Stomach (tissue), 9 donors: ENCODE results near the gene DCDC1. TPM values are rescaled to one million over a fixed set of nuclear protein-coding genes. Genes with fewer than 3 reads are reported as not detected.
"Not testable (repeated sequence)": the region's sequence is repeated elsewhere in the genome, so short reads cannot be mapped to it uniquely, and the experiment has no call there.

Experiments used
- DNase-seq, 2 donors: peaks; one replicate each; pipeline versions ENCODE4 v3.0.0 to v3.0.0-alpha.2; 2013 to 2019
- H3K27ac ChIP-seq, 5 donors: fragments of 200-600 bp in 4 of 5; sonication (generic) in 4 of 5; one replicate each; pipeline ENCODE4 v1.5.1; 2013 to 2019; ENCODE audit warnings: mild to moderate bottlenecking in 1 of 5, moderate library complexity in 1 of 5
- H3K27me3 ChIP-seq, 3 donors: fragments of 200-600 bp; sonication (generic); one replicate each; pipeline ENCODE4 v1.5.1; 2017 to 2019; ENCODE audit warnings: mixed run types in 1 of 3
- H3K36me3 ChIP-seq, 4 donors: fragments of 200-600 bp; sonication (generic); 1 replicate in 3 of 4; 2 replicates in 1 of 4; pipeline ENCODE4 v1.5.1; 2016 to 2019
- H3K4me1 ChIP-seq, 4 donors: fragments of 200-600 bp; sonication (generic); one replicate each; pipeline ENCODE4 v1.5.1; 2016 to 2019
- H3K4me3 ChIP-seq, 4 donors: fragments of 200-600 bp; sonication (generic) in 3 of 4; one replicate each; pipeline ENCODE4 v1.5.1; 2016 to 2019; ENCODE audit warnings: mild to moderate bottlenecking in 1 of 4
- H3K9me3 ChIP-seq, 4 donors: fragments of 200-600 bp; sonication (generic); one replicate each; pipeline ENCODE4 v1.5.1; 2016 to 2019
- CTCF ChIP-seq, 7 experiments: fragments of 450-650 bp in 4 of 7; fragments of 200-600 bp in 3 of 7; sonication (generic) in 3 of 7; IDR thresholded peaks; one replicate each; pipeline ENCODE4 v1.5.1; 2016 to 2019; ENCODE audit warnings: antibody characterized with exemption in 7 of 7, control low read depth in 2 of 7, mild to moderate bottlenecking in 1 of 7
- EP300 ChIP-seq: sonication (generic); formaldehyde crosslinking; IDR thresholded peaks from one replicate; pipeline ENCODE4 v1.6.1; 2017; ENCODE audit warnings: antibody characterized with exemption
- POLR2A ChIP-seq, 4 donors: fragments of 450-650 bp; IDR thresholded peaks; one replicate each; pipeline ENCODE4 v1.6.1; 2016; ENCODE audit warnings: antibody characterized with exemption in 4 of 4, control low read depth in 2 of 4, mild to moderate bottlenecking in 1 of 4, moderate library complexity in 1 of 4
- POLR2AphosphoS5 ChIP-seq, 3 donors: sonication (generic); formaldehyde crosslinking; IDR thresholded peaks; one replicate each; pipeline ENCODE4 v1.6.1; 2016; ENCODE audit warnings: antibody characterized with exemption in 3 of 3
- WGBS, 5 donors: extraction: QIAGEN DNeasy Blood & Tissue Kit in 3 of 5; methylation state at CpG; one replicate each; pipeline versions ENCODE4 v1.1.5 to v1.1.7; 2013 to 2018; 5-methylcytosine and 5-hydroxymethylcytosine counted together
- intact Hi-C: fragments of 100-400 bp; cut with DNase I; formaldehyde crosslinking; loops from one replicate; pipeline ENCODE4 v1.15.1; 2023; ENCODE audit warnings: low total_unique reads
- polyA plus RNA-seq, 3 donors: library from polyadenylated mRNA; stranded (reverse); fragments of 200-250 nt; gene quantifications; one replicate each; pipeline ENCODE4 v1.2.3, GENCODE V29; 2013
- total RNA-seq, 5 donors: library from RNA; depleted of rRNA; stranded (reverse); fragments of >200 nt; gene quantifications; one replicate each; pipeline versions ENCODE4 v1.1.0 to v1.2.3, GENCODE V29; 2014 to 2016
- donor health status: healthy with polysubstance abuse.
- donor health status: Bipolar disorder and iron deficiency.
- donor health status: healthy.

The DCDC1 gene
- total and polyA plus RNA-seq, 8 donors, result 0.45 to 0.55 TPM; not detected in 6

GRCh38 chr11:31327417-31327816 lies 42.1 kb downstream of the DCDC1 start:
- Histone ChIP-seq H3K27ac (no peak overlapping the region), H3K36me3 (no peaks in the 10 kb centered on the region), H3K4me3 (no peak overlapping the region), H3K27me3 (no peaks in the 10 kb centered on the region), H3K9me3 (no peaks in the 10 kb centered on the region), H3K4me1 (no peaks in the 10 kb centered on the region)
- 93 to 99% (median 94%) methylated on average over 3 of the region's 3 CpGs for WGBS, 5 donors
- no peak for TF ChIP-seq CTCF (IDR thresholded peaks at IDR 0.05)
- no peak for TF ChIP-seq EP300
- no peak for TF ChIP-seq POLR2A (IDR thresholded peaks at IDR 0.05)
- TF ChIP-seq POLR2AphosphoS5 (IDR thresholded peaks at IDR 0.05), result no peak
- intact Hi-C loops, result no loop called here
- no peak for DNase-seq

- 47 to 69% (median 53%) methylated on average over 2 of the region's 2 CpGs for WGBS, 5 donors
- intact Hi-C loops, result no loop called here
- no peak overlapping the region for H3K4me3 ChIP-seq
- no peaks in the 10 kb centered on the region for H3K36me3 ChIP-seq
- no peaks in the 10 kb centered on the region for H3K4me1 ChIP-seq
- no peak overlapping the region for H3K27ac ChIP-seq
- TF ChIP-seq POLR2A (IDR thresholded peaks at IDR 0.05), result no peak
- TF ChIP-seq CTCF (IDR thresholded peaks at IDR 0.05), result no peak
- no peak for TF ChIP-seq EP300
- TF ChIP-seq POLR2AphosphoS5 (IDR thresholded peaks at IDR 0.05), result no peak
- H3K9me3 ChIP-seq, result no peaks in the 10 kb centered on the region
- no peak for DNase-seq
- no peaks in the 10 kb centered on the region for H3K27me3 ChIP-seq
Measured at GRCh38 chr11:31326470-31327148, 42.9 kb downstream of the DCDC1 start.

GRCh38 chr11:31325160-31325559 lies 44.4 kb downstream of the DCDC1 start:
- no peaks in the 10 kb centered on the region for H3K9me3 ChIP-seq
- H3K4me1 ChIP-seq, result no peaks in the 10 kb centered on the region
- H3K4me3 ChIP-seq, result no peak overlapping the region
- H3K27ac ChIP-seq, result no peak overlapping the region
- intact Hi-C loops, result no loop called here
- no peaks in the 10 kb centered on the region for H3K27me3 ChIP-seq
- H3K36me3 ChIP-seq, result no peaks in the 10 kb centered on the region
- no peak for DNase-seq
- TF ChIP-seq POLR2A (IDR thresholded peaks at IDR 0.05), result no peak
- TF ChIP-seq CTCF (IDR thresholded peaks at IDR 0.05), result no peak
- no peak for TF ChIP-seq EP300
- TF ChIP-seq POLR2AphosphoS5 (IDR thresholded peaks at IDR 0.05), result no peak

- Histone ChIP-seq H3K27ac (no peak overlapping the region), H3K4me3 (no peak overlapping the region), H3K9me3 (no peaks in the 10 kb centered on the region), H3K4me1 (no peaks in the 10 kb centered on the region), H3K27me3 (no peaks in the 10 kb centered on the region), H3K36me3 (no peaks in the 10 kb centered on the region)
- TF ChIP-seq POLR2A (IDR thresholded peaks at IDR 0.05) (no peak), EP300 (no peak), CTCF (IDR thresholded peaks at IDR 0.05) (no peak), POLR2AphosphoS5 (IDR thresholded peaks at IDR 0.05) (no peak)
- intact Hi-C loops, result no loop called here
- 78 to 86% (median 79%) methylated on average over 4 of the region's 4 CpGs for WGBS, 5 donors
- no peak for DNase-seq
Measured at GRCh38 chr11:31323145-31323544, 46.4 kb downstream of the DCDC1 start.

GRCh38 chr11:31321494-31321893 lies 48.0 kb downstream of the DCDC1 start:
- DNase-seq, H3K27me3 ChIP-seq, H3K27ac ChIP-seq, H3K4me3 ChIP-seq, intact Hi-C loops, H3K9me3 ChIP-seq, H3K36me3 ChIP-seq, H3K4me1 ChIP-seq: not testable (repeated sequence)
- 91 to 97% (median 95%) methylated on average over 15 of the region's 15 CpGs for WGBS, 5 donors
